Spleen (tissue), 7 donors: ENCODE measurements around the gene XAF1.

Source experiments
- CTCF ChIP-seq, 11 experiments: fragments of 200-600 bp in 7 of 11; fragments of 450-650 bp in 4 of 11; sonication (generic) in 4 of 11; IDR thresholded peaks in 8 of 11; conservative IDR thresholded peaks in 3 of 11; 1 replicate in 7 of 11; 2 replicates in 4 of 11; pipeline versions ENCODE4 v1.4.0 to v1.8.0; 2016 to 2021; ENCODE audit warnings: antibody characterized with exemption in 11 of 11, inconsistent platforms in 4 of 11, mild to moderate bottlenecking in 1 of 11
- POLR2A ChIP-seq, 3 donors: fragments of 450-650 bp; IDR thresholded peaks; one replicate each; pipeline ENCODE4 v1.5.1; 2017; ENCODE audit warnings: antibody characterized with exemption in 3 of 3, mild to moderate bottlenecking in 1 of 3
- POLR2AphosphoS5 ChIP-seq, 3 donors: sonication (generic); formaldehyde crosslinking; IDR thresholded peaks; one replicate each; pipeline ENCODE4 v1.5.1; 2017; ENCODE audit warnings: antibody characterized with exemption in 3 of 3
- donor health status: DM: no; HTN: no; CAD: no; lungs with moderate emphysema.
- donor health status: DM: no; HTN: no; CAD: no.
- donor health status: DM: no; HTN: no; CAD: no.

GRCh38 chr17:6780001-6780400, 24.2 kb downstream of the XAF1 start:
- TF ChIP-seq CTCF (IDR thresholded peaks at IDR 0.05 in 8 of 11, conservative IDR thresholded peaks at IDR 0.05 in 3 of 11) (no peak), POLR2A (IDR thresholded peaks at IDR 0.05) (no peak), POLR2AphosphoS5 (IDR thresholded peaks at IDR 0.05) (no peak)
